A549 (cell line): Measurements from ENCODE around the gene PLIN4.

ENCODE experiments used
- BCL3 ChIP-seq: fragments of >200 bp; sonication (Bioruptor Twin); formaldehyde crosslinking; IDR thresholded peaks from 3 replicates; pipeline ENCODE4 v1.6.1; 2016
- CTCF ChIP-seq: fragments of >200 bp; sonication (Bioruptor Twin); formaldehyde crosslinking; IDR thresholded peaks from 3 replicates; pipeline ENCODE4 v1.5.1; 2016
- POLR2A ChIP-seq: IDR thresholded peaks from 2 replicates; pipeline ENCODE4 v1.6.1; 2012; ENCODE audit warnings: mild to moderate bottlenecking, low read length
- REST ChIP-seq: fragments of 200-600 bp; sonication (generic); IDR thresholded peaks from 2 replicates; pipeline ENCODE4 v1.6.1; 2016; ENCODE audit warnings: antibody characterized with exemption, mild to moderate bottlenecking, moderate library complexity
- RFX5 ChIP-seq: fragments of 450-650 bp; IDR thresholded peaks from 2 replicates; pipeline ENCODE4 v1.7.1; 2014; ENCODE audit warnings: antibody characterized with exemption, mild to moderate bottlenecking, moderate library complexity
- SREBF2 ChIP-seq: fragments of 450-650 bp; IDR thresholded peaks from 2 replicates; pipeline ENCODE4 v1.6.1; 2014; ENCODE audit warnings: mild to moderate bottlenecking, moderate library complexity
- TP53 ChIP-seq: fragments of 250-450 bp; sonication (Bioruptor Pico); IDR thresholded peaks from 2 replicates; pipeline ENCODE4 v1.5.0; 2021; ENCODE audit warnings: mild to moderate bottlenecking, moderate library complexity
- USF2 ChIP-seq: fragments of 450-650 bp; IDR thresholded peaks from 2 replicates; pipeline ENCODE4 v1.6.1; 2014; ENCODE audit warnings: antibody characterized with exemption
- ZNF302 ChIP-seq: fragments of 250-450 bp; sonication (Bioruptor Pico); IDR thresholded peaks from 2 replicates; pipeline ENCODE4 v1.9.0; 2021; ENCODE audit warnings: inconsistent platforms, mild to moderate bottlenecking, moderate library complexity

GRCh38 chr19:4512070-4512469 lies 6.2 kb downstream of the PLIN4 start:
- no peak for TF ChIP-seq CTCF
- no peak for TF ChIP-seq BCL3
- no peak for TF ChIP-seq POLR2A
- TF ChIP-seq ZNF302 (CRISPR knock-in tag) = no peak
- no peak for TF ChIP-seq SREBF2
- TF ChIP-seq USF2 = no peak
- TF ChIP-seq REST = no peak
- TF ChIP-seq RFX5 = no peak
- TF ChIP-seq TP53 (CRISPR knock-in tag) = no peak
